HG03378 (cell line): ENCODE data around the gene UBR4.
"Not testable (repeated sequence)": the region's sequence is repeated elsewhere in the genome, so short reads cannot be mapped to it uniquely, and the experiment has no call there.

Experiments
- ATAC-seq: cut with Tn5 transposase; IDR thresholded peaks from one replicate; pipeline ENCODE4 v1.9.1; 2021; ENCODE audit warnings: mild to moderate bottlenecking, moderate library complexity; ENCODE audit not compliant: unreplicated experiment

UBR4 gene

DNA sequence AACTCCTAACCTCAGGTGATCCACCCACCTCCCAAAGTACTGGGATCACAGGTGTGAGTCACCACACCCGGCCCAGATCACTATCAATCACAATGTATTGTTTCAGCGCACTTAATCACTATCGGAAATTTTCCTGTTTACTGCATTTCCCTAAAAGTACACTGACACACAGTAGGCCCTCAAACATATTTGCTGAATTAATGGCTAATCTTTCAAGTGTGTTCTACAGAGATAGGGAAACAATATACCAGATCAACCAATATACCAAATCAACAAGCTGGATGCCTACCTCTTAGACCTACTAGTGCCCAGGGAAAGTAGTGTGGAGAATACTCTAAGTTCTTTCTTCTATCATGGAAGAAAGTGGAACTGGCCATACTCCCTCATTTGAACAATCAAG is 17.1 kb downstream of the UBR4 start:
- ATAC-seq: no peak

DNA sequence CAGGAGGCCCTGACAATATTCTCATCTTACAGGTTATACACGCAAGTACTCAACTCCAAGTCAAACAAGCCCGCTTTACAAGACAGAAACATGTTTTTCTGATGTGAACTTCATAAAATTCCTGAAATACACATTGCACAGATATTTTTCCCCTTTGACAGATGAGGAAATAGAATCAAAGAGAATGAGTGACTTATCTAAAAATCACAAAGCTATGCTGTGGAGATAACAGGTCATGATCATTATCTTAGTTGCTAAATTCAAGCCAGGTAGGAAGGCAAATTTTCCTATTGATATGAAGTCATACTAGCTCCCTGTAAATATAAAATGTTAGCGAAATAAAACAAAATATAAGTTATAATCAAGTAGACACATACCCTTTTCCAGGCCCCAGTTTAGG is 18.3 kb downstream of the UBR4 start:
- no peak for ATAC-seq

GRCh38 chr1:19190468-19190867 is 19.6 kb downstream of the UBR4 start:
- no peak for ATAC-seq

GRCh38 chr1:19189270-19189669 is 20.8 kb downstream of the UBR4 start:
- ATAC-seq: no peak

GRCh38 chr1:19187852-19188251 is 22.2 kb downstream of the UBR4 start:
- ATAC-seq: no peak

GRCh38 chr1:19186001-19186400 is 24.1 kb downstream of the UBR4 start:
- ATAC-seq: no peak

- ATAC-seq: no peak
These were observed 27.8 kb downstream of the UBR4 start for GRCh38 chr1:19182223-19182622.

DNA sequence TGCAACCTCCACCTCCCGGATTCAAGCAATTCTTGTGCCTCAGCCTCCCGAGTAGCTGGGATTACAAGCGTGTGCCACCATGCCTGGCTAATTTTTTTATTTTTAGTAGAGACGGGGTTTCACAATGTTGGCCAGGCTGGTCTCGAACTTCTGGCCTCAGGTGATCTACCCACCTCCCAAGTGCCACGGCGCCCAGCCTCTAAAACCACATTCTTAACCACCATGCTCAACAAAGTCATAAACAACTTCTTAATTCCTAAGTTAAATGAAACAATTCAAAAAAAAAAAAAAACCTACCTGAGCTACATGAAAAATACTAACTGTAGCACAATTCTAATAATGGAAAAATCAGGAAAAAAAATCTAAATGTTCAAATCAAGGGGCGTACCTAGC is 29.8 kb downstream of the UBR4 start:
- not testable (repeated sequence) for ATAC-seq

- ATAC-seq: no peak
These were observed 30.3 kb downstream of the UBR4 start for GRCh38 chr1:19179597-19180264.

DNA sequence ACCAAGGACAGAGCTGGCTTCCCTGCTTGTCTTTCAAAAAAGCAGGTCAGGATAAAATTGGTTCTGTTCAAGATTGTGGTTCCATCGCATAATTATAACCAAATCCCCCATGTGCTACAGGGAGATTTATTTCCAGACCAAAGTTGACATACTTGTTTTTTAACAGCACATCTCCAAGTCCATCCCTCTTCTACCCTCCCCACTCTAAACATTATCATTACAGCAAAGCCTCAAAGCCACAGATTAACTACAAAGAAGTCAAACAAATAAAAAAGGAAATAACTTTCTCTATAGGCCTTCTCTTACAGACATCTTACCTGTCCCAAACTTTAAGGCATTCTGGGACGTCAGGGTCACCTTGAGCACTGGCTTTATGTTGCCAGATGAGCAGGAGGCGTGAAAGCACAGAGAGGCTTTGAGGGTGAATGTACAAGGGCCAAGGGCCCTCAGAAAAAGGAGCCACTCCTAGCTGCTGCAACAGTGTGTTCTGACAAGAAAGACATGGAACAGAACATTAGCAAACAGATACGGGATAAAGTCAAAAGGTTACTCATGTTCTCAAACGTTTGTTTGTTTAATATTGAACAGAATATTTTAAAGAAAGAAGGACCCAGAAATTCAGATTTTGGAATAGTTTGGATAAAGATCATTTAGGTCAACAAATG is 31.2 kb downstream of the UBR4 start:
- no peak for ATAC-seq

DNA sequence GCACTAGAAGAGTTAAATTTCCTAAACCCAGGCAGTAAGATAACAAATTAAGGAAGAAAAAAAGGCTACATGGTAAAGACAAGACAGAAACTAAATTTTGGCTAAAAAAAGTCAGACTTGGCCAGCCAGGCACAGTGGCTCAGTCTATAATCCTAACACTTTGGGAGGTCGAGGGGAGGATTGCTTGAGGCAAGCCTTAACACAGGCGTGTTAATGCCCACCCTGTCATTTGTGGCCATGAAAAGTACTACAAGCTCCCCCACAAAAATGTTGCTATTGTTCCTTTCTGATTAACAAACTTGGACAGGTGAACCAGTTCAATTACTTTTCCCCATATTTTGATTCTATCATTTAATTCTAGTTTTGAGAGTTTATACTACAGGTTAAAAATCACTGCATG is 32.3 kb downstream of the UBR4 start:
- ATAC-seq: no peak

DNA sequence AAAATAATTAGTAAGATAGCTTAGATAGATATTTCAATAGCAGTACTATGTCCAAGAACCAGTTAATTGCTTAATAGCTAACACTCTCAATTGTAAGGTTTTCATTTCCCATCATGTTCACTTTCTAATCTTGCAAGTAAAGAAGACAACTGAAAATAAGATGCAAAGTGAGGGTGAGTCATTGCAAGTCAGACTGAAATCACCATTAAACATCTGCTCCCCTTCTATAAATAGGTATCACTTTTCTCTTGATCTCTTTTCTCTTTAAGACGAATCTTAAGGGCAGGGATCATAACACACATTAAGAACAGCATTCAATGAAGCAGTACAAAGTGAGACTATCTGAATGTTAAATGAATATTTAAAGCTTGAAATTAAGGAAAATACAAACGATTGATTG is 40.4 kb downstream of the UBR4 start:
- peak; percentile 61 for ATAC-seq

DNA sequence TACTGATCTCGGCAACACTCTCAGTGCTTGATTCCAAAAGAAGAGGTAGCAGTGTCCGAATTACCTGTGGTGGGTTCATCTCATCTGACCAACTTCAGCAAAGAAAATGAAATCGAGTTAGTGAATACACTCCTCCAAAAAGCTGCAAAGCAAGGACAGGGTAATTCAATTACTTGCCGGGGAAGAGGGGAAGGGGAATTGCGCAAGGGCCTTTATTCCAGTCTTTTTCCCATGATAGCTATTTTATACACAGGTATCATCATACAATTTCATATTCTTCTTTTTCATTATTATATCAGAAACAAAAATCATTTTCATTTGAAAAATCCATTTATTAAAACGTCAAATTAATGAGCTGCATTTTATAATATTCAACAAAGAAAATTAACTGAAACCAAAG is 42.9 kb downstream of the UBR4 start:
- no peak for ATAC-seq

- no peak for ATAC-seq
These were observed 44.0 kb downstream of the UBR4 start for GRCh38 chr1:19166066-19166465.

DNA sequence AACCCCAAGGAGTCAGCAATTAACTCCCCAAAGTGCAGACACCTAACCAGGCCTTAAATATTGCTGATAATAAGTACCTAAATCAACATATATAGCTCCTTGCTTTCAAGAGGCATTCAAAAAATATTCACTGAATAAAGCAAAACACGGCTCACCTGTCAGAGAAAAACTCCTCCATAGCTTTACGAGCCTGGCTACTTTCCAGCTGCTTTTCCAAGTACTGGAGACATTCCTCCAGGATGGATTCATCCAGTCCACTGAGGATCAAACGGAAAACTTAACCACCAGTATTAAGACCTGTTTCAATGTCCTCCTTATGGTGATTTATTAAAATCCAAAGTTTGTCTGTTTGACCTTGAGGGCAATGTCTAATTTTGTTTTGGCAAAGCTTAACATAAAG is 44.6 kb downstream of the UBR4 start:
- ATAC-seq: no peak

DNA sequence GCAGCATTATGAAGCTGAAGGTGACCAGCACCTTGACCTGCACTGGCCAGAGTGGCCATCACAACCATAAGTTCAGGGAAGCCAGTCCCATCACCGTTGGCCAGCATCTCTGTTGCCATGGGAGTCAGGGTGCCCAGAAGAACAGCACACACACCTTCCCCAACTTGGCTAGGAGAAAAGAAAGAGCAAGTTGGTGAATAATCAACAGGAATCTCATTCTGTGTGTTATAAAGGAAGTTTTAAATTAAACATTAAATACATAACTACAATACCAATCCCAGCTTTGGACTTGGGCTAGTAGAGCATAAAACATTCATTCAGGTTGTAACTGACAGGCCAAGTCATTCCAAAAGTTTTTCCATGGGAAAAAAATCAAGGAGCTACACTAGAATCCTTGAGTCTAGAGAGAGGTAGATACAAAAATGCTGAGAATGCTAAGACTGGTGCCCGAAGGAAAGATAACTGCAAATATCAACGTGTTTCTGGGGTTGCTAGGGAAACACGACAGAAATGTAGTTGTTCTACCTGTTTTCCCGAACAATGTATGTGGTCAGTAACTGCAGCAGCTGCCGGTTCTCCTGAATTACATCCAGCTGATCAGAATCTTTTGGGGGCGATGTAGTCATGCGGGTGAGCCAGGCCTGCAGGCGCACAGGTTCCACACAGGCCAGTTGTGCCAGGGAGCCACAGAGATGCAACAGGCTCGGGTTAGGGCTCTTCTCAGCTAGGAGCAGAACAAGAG is 45.6 kb downstream of the UBR4 start:
- no peak for ATAC-seq

- no peak for ATAC-seq
These were observed 46.8 kb downstream of the UBR4 start for GRCh38 chr1:19163261-19163660.

DNA sequence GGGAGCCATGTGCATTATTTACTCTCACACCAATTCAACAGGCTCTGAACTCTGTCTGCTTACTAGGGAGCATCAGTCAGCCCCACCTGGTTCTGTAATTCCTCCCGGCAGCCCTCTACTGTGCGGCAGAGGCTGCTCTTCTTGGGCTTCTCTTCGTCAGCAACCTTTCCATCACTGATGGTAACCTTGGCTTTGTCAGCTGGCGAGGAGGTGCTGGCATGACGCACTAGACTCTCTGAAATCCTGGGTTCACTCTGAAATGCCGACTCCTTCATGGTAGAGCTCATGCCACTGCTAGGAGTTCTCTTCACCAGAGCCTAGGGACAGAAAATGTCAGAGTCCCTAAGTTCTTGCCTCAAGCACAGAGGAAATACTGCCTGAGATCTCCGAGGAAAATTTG is 49.2 kb downstream of the UBR4 start:
- no peak for ATAC-seq

DNA sequence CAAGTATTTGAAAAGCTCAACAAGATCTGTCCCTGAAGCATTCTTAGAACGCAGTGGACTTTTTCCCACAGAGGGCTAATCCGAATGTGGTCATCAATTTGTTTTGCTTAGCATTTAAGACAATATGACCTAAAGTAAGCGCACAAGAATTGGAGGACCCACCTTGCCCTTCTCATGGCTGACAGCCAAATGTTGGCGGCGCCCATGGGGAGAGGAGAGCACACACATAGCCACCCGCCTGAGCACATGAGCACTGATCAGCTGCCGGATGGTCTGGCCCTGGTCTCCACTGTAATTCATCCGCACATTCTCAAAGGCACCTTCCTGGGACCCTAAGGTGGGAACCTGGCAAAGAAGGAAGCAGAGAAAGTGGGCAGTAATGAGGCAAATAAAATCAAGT is 52.4 kb downstream of the UBR4 start:
- no peak for ATAC-seq

- ATAC-seq: no peak
These were observed 53.4 kb downstream of the UBR4 start for GRCh38 chr1:19156676-19157075.

GRCh38 chr1:19154876-19155275 is 55.2 kb downstream of the UBR4 start:
- no peak for ATAC-seq

DNA sequence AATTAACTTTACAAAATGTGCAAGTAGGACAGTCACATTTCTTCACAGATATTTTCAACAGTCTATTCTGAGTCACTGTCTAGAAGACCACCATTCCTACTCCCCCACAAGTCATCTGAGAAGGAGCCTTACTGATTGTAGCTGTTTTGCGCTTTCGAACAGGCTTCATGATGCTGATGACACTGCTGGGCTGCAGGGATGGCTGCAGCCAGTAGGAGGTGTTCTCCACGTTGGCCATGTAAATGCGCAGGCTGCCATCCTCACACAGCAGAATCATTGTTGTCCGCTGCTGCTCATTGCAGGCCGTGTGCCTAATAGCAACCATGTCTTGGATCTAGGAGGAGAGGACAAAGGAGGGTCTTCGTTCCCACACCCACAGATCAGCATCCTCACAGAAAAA is 56.9 kb downstream of the UBR4 start:
- no peak for ATAC-seq
